GM18907 (cell line): Measurements from ENCODE around the gene TMEM52B.
A peak's percentile ranks its signal among the peaks of the same experiment; 100 is the strongest.

Source experiments
- ATAC-seq: cut with Tn5 transposase; IDR thresholded peaks from one replicate; pipeline ENCODE4 v1.9.1; 2021; ENCODE audit warnings: mild to moderate bottlenecking, moderate library complexity; ENCODE audit not compliant: unreplicated experiment

The TMEM52B gene

DNA sequence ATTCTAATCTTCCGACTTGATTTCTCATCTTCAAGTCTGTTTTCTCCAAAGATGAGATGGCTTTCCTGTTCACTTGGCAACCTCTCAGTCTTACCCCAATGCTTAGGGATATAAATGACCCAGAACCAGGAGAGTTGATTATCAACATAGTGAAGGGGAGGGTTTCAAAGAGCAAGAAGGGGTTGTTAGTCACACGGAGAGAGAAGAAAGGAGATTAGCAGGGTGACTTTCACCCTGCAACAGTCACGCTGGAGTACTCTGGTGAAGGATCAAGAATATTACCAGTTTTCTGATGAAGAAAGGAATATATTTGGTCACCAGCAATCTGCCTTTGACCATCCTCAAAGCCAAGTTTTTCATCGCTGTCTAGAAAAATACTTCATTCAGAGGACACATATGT lies at the start of gene TMEM52B:
TSS of gene TMEM52B (plus strand) at position 212 of the 400 bp plus-strand sequence. CDS start 543 bp downstream, outside the sequence.
- no peak for ATAC-seq

- ATAC-seq, result peak; percentile 95
Observed at GRCh38 chr12:10130042-10130441, 48.8 kb upstream of the TMEM52B start, which contains the start of gene CLEC7A. TSS of gene CLEC7A (minus strand) at chr12:10130199. CDS start at chr12:10130082, 117 bp downstream.

GRCh38 chr12:10131111-10131690 lies 47.6 kb upstream of the TMEM52B start:
- no peak for ATAC-seq

DNA sequence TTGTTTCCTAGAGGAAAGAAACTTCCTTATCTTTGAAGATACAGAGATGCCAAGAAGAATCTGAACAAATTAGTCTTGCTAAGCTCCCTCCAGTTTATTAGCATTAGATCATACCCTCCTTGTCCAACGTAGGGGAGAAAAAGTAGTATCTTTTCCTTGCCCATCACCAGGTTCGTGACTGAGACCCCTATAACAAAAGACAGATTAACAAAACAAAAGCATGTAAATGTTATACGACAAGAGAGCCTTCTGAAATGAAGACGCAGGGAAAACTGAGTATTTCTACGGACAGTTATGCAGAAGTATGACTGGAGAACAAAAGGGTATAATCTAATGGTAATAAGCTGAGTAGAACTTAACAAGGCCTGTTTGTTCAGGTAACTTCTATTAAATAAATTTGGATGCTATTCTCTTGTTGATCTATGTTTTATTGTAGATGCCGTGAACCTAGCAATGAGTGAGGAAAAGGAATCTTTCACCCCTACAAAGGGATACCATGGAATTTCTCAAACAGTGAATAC lies 45.9 kb upstream of the TMEM52B start:
- ATAC-seq, result no peak

DNA sequence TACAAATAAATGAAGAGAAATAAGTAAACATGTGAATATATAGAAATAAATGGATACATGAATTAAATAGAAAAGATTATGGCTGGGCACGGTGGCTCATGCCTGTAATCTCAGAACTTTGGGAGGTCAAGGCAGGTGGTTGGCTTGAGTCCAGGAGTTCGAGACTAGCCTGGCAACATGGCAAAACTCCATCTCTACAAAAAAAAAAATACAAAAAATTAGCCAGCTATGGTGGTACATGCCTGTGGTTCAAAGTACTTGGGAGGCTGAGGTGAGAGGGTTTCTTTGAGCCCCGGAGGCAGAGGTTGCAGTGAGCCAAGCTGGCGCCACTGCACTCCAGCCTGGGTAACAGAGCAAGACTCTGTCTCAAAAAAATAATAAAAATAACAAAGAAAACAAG lies 43.7 kb upstream of the TMEM52B start:
- no peak for ATAC-seq

DNA sequence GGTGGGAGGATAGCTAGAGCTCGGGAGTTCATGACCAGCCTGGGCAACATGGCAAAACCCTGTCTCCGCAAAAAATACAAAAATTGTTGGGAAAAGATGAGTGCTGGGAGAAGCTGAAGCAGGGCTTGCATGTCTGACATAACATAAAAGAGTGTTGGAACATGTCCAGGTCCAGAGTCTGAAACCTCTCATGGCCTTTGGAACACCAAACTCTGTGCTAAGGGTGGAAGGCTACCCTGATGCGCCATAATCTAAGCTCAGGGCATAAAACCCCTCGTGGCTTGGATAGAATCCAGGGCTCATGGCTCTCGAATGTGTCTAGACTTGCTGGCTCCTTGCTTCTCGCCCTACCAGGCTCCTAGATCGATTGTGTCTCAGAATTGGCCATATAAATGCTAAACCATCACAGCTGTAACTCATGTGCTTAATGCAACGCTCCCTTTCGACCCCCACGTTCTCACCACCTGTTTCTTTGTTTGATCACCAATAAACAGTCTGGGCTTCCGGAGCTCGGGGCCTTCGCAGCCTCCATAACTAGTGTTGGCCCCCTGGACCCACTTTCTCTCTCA lies 42.1 kb upstream of the TMEM52B start:
- ATAC-seq, result no peak

GRCh38 chr12:10140001-10140400 lies 38.8 kb upstream of the TMEM52B start:
- ATAC-seq, result no peak

DNA sequence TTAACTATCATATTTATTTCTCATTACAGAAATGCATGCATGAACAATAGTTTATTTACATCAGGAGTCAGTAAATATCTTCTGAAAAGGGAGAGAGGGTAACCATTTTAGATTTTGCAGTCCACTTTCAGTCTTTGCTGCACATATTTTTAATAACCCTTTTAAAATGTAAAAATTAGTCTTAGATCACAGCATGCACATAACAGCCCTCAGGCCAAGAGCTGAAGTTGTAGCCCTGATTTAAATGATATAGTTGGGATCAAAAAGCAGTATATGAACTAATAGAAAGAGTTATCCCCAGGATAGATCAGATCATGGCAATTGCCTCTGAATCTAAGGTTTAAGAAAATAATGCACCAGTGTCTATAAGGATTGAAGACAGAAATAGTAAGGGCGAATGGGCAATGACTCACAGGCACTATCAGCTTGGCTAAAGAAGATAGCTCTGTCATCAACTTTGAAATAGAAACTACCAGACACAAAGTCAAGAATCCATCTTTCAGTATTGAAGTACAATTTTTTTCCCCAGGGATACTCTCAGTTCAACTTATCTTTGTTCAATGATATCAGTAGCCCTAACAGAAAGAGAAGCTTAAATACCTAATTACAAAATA lies 35.7 kb upstream of the TMEM52B start:
- no peak for ATAC-seq

GRCh38 chr12:10147714-10148403 lies 31.0 kb upstream of the TMEM52B start:
- no peak for ATAC-seq

GRCh38 chr12:10151621-10152020 lies 27.2 kb upstream of the TMEM52B start:
- no peak for ATAC-seq

DNA sequence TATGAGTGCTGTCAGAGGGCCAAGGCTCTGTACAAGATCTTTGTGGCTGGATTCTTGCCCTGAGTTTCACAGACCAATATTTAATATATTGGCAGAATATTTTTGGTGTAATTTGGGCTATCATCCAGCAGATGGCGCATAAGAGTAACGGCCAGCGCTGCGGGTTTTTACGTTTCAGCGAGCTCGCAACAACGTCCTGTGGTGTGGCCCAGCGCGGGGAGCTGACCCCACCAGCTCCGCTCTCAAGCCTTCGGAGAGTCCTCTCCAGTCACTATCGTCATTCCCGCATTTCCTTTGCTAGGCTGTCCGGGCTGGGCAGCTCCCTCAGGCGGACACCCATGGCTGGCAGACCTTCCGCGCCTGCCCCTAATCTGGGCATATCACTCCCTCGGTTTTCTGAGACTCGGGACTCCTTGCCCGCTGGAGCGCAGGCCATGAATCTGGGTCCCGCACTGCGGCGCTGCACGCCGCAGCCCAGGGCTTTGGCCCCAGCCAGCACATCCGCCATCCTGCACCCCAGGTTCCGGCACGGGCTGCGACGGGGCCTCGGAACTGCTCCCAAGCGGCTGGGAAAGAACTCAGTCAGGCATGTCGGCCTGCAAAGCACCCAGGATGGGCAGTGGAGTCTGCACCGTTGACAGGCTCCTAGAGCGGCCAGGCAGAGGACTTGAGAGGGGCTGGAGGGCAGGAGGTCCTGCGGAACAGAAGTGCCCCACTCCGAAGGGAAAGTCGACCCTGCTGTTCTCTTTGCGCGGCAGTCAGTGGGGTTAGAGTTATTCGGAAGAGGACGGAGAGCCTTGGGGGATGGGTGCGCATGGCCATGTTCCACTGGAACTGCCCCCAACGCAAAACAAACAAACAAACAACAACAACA lies 25.3 kb upstream of the TMEM52B start:
- ATAC-seq, result no peak

GRCh38 chr12:10154145-10154496 lies 24.7 kb upstream of the TMEM52B start:
- no peak for ATAC-seq

DNA sequence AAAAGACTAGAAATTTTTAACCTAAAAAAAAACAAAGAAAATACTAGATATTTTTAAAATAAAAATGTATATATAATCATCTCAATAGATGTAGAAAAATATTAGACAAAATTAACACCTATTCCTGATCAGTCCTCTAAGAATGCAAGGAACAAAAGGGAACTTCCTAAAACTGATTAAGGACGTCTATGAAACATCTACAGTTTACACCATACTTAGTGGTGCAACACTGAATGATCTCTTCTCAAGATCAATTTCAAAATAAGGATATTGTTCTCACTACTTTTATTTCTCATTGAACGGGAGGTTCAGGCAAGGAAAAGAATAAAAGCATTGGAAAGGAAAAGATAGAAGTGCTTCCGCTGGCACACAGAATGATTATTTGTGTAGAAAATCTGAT lies 22.9 kb upstream of the TMEM52B start:
- ATAC-seq, result no peak

- ATAC-seq, result no peak
Observed at GRCh38 chr12:10158406-10158805, 20.4 kb upstream of the TMEM52B start.

GRCh38 chr12:10159280-10159679 lies 19.6 kb upstream of the TMEM52B start:
- ATAC-seq, result no peak

DNA sequence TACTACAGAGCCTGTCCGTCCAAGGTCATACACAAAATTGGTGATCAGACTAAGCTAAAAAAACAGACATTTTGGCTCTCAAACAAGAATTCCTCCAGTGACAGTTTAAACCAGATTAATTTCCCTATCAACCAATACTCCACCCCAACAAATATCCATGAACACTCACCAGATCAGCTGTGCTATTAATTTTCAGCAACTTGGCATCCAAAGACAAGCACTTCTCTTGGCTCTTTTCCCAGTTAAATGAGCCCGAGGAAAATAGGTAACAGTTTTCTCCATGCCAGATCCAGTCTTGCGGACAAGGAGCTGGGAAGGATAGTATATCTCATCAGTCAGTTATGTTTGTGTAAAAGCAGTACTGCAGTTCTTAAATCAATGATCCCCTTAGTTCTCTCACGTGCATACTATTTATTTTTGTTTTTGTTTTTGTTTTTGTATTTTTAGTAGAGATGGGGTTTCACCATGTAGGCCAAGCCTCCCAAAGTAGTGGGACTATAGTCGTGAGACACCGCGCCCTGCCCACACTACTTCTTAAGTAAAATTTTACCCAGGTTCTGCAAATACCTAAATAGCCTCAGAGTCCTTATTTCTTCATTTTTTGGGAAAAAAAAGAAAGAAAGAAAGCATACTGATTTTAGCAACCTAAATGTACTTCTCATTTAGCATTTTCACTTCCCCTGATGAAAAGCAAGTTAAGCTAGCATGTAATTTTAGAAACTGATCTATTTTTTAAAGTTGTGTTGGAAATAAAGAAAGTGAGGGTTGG lies 18.0 kb upstream of the TMEM52B start:
- ATAC-seq, result no peak

DNA sequence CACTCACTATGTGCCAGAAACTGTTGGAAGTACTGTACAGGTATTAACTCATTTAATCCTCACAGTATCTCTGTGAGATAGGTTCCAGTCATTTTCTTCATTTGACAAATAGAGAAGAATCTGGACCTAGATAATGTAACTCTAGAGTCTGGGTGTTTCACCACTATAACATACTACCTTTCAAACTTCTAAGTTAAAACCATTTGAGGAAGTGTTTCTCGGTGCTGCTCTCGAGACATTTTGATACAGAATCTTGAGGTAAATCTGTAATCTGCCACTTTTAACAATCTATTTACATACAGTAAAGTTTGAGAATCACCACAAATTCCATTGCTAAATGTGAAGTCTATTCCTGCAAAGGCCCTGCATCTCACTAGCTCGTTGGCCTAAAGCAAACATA lies 15.7 kb upstream of the TMEM52B start:
- ATAC-seq, result no peak

DNA sequence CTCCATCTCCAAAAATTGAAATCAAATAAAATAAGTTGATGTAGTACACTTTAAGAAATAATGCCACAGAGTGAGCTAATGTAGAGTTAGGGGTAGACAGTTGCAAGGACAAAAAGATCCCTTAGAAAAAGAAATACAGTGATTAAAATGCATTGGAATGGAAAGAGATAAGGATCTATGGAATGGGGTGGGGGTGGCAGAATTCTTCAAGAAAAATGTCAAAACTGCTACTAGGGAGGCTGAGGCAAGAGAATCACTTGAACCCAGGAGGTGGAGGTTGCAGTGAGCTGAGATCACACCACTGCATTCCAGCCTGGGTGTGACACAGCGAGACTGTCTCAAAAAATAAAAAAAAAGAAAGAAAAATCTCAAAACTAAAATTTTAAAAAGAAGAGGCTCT lies 13.4 kb upstream of the TMEM52B start:
- no peak for ATAC-seq

GRCh38 chr12:10167599-10167998 lies 11.2 kb upstream of the TMEM52B start:
- no peak for ATAC-seq

DNA sequence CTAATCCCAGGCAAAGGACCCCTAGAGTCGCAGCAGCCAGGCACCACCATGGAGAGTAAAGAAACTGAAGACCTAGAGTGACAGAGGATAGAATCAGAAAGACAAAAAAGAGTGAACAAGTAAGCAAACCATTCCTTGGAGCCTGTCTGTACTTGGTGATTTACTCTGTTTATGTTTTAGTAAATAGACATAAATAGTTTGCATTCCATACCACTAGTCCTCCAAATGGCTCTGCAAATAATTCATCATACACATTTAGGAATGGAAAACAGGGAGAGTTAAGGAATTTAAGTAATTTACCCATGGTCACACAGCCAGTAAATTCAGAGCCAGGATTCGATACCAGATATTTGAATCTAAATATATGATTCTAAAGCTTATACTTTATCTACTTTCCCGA lies 9.7 kb upstream of the TMEM52B start:
- ATAC-seq, result no peak
